Measurements from ENCODE around the gene ABCG8.

The ABCG8 gene

DNA sequence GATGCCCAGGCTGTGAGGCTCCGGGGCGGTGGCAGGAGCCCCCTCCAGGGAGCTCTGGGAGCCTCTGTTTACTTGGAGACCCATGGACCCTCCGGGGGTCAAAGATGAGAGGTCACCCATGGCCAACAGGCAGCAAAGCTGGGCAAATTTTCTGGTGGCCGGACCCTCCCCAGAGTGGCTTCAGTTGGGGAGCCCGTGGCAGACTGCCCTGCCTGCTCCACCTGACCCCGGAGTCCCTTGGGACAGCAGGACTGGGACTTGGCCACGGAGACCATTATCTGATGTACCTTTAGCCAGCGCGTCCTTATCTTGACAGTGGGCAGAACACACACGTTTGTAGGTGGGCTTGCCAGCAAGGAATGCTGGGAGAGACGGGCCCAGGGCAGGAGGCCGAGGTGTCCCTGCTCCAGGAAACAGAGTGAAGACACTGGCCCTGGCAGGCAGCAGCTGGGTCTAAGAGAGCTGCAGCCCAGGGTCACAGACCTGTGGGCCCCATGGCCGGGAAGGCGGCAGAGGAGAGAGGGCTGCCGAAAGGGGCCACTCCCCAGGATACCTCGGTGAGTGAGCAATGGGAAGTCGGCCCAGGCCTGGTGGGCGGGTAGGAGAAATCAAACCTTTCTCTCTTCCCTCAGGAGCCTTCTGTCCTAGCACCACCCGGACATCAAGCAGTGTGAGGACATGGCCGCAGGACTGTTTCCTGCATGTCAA is at the start of gene ABCG8, which contains the start of gene ABCG5:
Gene ABCG8 (plus strand): TSS at position 412 of the 708 bp plus-strand sequence. CDS start 83 bp downstream, at position 495.
Gene ABCG5 (minus strand): TSS at position 280 of the 708 bp plus-strand sequence. CDS start 160 bp downstream, at position 120.
- no peak for DNase-seq (ENCODE audit: low spot score)

DNA sequence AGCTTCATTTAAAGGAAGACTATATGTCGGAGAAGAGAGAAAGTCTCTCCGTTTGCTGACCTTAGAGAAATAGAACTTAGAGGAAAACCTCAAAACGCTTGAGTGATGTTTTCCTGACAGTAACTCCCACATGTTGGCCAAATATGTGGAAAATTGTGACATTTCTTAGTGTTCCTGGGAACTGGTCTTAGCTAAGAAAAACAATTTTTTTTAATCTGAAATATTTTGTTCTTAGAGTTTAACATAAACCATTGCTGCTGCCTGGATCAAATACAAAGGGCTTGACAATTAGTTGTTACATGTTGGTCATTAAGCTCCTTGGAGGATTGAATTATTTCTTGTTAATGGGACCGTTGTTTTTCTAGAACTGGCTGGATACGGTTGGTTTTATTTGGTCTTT is 48.6 kb upstream of the ABCG8 start:
- DNase-seq (ENCODE audit: low spot score) = no peak

DNA sequence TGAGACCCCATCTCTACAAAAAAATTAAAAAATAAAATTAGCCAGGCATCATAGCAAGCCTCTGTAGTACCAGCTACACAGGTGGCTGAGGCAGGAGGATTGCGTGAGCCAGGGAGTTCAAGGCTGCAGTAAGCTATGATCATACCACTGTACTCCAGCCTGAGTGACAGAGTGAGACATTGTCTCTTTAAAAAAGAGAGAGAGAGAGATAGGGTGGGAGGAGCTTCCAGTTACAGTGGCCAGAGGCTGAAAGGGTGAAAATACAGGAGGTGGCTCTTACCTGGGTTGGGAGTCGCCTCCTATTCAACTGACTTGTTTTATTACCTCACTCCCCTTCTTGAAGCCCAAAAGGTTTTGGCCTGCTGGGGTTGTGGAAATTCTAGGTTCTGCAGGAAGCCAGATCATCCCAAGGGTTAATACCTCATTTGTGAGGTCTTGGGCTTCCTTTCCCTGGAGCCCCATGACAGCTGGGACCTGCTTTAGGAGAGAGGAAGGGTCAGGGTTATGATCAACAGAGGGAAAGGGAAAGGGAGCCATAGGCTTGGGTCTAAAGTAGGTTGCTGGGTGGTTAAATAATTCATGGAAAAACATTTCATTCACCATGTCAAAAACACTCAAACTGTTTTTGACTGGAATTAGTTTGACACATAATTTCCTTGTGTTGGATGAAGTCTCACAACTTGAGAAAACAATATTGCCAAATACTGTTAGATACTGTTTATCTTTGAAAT is 47.6 kb upstream of the ABCG8 start:
- no peak for DNase-seq (ENCODE audit: low spot score)

DNA sequence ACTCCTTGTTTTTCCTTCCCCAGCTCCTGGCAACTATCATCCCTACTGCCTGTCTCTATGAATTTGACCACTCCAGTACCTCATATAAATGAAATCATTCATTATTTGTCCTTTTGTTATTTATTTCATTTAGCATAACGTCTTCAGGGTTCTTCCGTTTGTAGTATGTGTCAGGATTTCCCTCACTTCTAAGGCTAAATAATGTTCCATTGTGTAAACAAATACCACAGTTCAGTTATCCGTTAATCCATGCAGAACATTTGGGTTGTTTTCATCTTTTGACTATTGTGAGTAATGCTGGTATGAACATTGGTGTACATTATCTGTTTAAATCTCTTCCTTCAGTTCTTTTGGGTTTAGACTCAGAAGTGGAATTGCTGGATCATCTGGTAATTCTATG is 46.1 kb upstream of the ABCG8 start:
- DNase-seq (ENCODE audit: low spot score) = no peak

DNA sequence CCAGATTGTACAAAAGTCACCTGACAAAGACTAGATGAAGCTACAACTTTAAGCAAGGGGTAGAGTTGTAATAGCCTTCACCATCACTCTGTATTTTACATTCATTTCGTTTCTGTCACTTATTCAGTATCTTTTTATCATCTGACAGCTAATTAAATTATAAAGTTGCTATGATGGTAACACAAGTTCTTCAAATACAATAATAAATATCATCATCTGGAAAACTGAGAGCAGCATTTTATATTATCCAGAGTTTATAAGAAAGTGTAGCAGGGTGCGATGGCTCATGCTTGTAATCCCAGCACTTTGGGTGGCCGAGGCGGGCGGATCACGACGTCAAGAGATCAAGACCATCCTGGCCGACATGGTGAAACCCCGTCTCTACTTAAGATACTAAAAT is 43.8 kb upstream of the ABCG8 start:
- DNase-seq (ENCODE audit: low spot score) = no peak

DNA sequence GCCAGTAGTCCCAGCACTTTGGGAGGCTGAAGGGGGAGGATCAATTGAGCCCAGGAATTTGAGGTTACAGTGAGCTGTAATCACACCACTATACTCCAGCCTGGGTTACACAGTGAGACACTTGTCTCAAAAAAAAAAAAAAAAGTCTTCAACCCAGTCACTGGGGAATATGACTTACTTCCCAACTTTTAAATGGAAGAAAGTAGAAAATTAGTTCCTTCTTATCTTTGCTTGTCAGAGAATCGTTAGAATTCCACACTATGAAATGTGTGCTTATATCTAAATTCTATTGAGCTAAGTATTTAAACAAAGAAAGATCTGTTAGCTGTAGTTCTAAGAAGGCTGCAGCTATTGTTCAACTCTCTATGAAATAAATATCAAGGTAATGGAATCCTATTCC is 42.6 kb upstream of the ABCG8 start:
- DNase-seq (ENCODE audit: low spot score) = no peak

DNA sequence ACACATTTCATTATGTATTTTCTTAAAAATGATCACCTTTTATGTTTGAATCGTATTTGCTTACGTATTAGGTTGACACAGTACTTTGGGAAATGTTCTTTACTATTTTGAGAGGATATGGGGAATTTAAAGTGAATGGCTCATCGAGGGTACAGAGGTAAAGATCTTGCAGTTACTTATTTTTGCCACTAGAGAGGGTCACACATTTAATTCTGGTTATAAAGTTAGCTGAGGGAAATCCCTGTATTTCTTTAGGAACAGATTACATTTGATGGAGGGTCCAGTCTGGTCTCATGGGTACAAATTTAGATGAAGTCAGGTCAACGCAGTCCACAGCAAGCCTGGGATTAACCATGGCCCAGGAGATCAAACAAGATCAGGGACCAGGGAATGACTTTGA is 40.5 kb upstream of the ABCG8 start:
- no peak for DNase-seq (ENCODE audit: low spot score)

DNA sequence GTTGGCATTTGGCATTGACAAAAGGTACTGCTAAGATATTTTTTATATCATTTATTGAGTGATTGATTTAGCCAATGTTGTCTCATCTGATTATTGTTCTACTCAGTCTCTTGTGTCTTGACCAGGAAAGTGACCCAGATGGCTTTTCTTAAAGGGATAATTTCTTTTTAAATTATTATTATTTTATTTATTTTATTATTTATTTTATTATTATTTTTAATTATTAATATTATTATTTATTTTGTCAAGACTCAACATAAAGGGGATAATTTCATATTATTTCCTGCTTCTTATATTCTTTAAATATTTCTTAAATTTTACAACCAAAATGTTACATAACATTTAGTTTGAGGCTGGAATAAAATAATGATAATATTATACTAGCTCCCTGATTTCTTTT is 37.9 kb upstream of the ABCG8 start:
- DNase-seq (ENCODE audit: low spot score) = no peak

DNA sequence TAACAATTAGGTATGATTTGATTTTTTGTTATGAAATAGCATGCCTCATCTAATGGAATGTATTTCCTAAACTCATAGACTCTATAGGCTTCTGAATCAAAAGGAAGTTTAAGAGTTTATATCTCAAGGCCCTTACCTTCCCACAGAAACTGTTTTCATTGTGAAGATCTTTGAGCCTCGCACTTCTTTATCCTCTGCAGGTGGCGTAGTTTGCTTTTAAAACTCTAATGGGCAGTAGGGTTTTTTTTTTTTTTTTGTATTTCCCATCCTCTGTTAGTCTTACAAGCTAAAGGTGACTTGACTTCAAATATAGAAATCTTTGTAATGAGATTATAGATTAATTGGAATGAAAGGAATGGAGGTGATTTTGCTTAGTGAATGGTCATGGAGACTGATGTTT is 36.6 kb upstream of the ABCG8 start:
- no peak for DNase-seq (ENCODE audit: low spot score)

DNA sequence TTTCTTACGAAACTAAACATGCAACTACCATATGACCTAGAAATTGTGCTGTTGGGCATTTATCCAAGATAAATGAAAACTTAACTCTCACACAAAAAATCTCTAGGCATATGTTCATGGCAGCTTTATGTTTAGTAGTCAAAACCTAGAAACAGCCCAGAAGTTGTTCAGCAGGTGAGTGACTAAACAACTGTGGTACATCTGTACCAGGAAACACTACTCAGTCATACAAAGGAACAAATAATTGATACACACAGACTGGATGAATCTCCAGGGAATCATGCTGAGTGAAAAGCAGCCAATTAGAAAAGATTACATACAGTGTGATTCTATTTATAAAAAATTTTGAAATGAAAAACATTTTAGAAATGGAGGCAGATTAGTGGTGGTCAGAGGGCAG is 35.7 kb upstream of the ABCG8 start:
- no peak for DNase-seq (ENCODE audit: low spot score)

DNA sequence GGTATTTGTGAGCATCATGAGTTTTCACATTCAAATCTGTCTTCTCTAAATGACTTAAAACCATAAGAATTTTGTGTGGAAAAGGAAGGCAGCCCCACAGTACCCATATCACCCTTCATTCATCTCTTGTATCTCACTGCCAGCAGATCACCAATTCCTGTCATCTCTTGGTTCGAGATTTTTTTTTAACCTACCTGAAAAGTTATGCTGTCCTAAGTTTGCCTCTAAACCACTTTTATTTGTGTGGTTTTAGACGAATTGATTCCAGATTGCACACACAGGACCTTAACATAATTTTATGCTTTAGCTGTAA is 32.1 kb upstream of the ABCG8 start:
- no peak for DNase-seq (ENCODE audit: low spot score)

DNA sequence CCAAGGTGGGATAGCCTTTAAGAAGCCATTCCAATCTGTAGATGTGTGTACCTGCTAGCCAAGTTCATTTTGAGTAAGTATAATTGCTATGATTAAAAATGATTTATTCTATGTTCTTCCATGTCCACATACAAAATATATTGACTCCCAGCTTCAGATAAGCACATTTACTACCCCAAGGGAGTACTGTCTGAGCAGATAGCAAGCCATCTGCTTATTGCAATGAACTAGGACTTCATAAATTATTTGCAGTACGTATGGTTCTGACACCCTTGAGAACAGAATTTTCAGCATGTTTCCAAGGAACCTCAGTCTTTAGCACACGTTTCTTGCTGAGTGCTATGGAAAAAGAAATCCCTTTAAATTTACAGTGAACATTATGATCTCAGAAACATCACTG is 28.3 kb upstream of the ABCG8 start:
- no peak for DNase-seq (ENCODE audit: low spot score)

DNA sequence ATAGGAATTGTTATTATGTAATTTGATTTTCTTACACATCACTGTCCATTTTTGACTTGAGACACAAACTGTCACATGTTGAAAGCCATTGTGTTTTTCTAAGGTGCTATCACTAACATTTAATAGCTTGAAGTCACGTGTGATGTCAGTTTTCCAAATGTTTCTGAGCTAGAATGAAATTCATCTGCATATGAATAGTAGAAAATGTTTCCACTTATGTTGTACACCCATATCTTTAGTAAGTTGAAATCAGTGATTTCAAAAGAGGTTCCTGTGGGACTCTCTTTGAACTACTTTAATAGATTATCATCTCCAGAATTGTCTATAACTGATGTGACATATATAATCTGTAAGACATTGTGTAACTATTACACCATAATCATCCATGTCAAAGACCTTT is 27.9 kb upstream of the ABCG8 start:
- no peak for DNase-seq (ENCODE audit: low spot score)

DNA sequence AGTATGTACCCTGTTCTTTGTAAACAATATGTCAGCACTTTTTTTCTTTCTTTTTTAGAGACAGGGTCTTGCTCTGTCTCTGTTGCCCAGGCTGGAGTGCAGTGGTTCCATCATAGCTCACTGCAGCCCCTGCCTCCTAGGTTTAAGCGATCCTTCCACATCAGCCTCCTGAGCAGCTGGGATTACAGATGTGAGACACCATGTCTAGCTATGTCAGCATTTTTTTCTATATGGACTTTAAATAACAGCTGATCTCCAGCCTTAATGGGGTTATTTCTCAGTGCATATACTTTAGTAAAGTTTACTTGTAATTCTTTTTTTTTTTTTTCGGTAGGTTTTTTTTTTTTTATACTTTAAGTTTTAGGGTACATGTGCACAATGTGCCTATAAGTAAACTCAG is 26.8 kb upstream of the ABCG8 start:
- DNase-seq (ENCODE audit: low spot score) = no peak

DNA sequence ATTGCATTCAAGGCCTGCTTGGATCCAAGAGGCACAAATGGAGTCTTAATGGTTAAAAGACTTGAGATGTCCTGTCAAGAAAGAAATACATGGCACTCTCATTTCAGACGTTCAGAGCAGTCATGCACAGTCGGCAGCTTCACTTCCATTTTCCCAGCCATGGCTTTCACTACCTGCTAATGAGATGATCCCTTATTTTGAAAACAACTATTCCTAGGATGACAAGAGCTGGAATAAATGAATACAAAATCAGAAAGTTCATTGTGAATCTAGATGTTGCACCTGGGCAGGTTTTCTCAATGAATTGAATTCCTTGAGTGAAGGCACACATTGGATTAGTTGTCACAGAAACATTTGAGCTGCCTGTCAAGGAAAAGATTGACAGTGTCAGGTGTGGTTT is 25.8 kb upstream of the ABCG8 start:
- DNase-seq (ENCODE audit: low spot score) = no peak

DNA sequence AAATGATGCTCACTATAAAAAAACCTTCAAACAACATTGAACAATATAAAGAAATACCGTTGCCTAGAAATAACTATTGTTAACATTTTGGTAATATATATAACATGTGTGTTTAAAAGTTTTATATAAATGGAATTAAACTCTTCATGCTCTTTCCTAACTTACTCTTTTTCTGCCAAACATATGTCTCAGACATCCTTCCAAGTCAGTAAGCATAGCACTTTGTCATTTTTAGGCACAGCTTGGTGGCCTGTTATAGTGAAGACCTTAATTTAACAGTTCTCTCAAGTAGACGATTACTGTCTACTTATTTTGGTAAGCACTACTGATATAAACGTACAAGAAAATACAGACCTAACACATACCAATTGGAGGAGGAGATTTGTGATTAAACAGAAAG is 24.1 kb upstream of the ABCG8 start:
- DNase-seq (ENCODE audit: low spot score) = no peak

DNA sequence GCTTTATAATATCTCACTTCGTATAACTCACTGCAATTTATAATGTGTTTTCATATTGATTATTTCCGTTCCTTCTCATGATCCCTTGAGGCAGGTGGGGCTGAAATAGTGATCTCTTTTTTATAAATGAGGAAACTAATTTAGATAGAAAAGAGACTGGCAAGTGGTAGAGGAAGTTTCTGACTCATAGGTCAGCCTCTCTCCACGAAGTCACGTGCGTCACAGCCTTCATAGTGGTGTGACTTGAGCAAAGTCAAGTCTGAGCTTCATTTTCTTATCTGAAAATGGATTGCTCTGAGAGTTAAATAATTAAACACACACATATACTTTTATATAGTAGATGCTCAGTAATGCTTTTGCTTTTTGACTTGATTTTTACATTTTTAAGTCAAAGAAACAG is 20.0 kb upstream of the ABCG8 start:
- no peak for DNase-seq (ENCODE audit: low spot score)

DNA sequence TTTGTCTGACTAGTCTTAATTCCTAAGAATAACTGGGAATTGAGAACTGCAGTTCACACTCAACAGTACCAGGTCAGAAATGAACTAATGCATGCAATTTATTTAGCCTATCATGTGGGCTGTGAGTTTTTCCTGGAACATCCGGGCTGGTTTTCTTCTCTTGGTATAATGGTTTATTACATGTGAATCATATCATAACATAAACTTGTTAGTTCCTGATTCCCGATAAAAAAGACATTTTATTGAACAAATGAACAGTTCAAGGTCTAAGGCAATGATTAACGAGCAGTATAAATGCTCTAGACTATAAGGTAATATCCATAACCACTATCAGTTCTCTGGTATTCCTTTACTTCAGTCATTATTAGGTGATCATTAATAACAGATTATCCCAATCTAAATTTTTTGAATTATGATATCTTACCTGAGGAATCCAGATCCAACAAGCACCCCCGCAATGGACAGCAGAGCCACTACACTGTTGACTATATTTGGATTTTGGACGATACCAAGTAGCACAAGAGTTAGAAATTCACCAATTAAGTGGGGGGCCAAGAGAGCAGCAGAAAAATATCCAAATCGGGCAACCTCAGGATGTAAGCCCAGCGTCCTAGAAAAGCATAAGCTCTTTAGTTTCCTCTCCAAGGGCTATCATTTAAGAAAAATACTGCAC is 19.1 kb upstream of the ABCG8 start:
- no peak for DNase-seq (ENCODE audit: low spot score)

DNA sequence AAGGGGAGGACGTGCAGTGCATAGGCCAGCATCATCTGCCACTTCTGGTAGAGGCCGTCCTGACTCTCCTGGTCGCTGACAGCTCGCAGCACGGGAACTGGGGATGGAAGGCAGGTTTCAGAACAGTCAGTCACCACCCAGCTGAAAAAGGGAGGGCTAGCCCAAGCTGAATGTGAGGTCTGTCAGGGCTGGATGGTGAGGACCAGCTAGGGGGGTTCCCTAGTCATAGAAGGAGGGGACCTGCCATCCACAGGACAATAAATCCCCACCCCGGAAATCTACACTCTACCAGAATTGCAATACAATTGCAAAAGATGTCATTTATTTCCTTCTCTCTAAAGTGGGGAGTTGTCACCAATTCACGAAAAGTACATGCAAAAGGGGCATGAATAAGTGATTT is 15.9 kb upstream of the ABCG8 start:
- no peak for DNase-seq (ENCODE audit: low spot score)

DNA sequence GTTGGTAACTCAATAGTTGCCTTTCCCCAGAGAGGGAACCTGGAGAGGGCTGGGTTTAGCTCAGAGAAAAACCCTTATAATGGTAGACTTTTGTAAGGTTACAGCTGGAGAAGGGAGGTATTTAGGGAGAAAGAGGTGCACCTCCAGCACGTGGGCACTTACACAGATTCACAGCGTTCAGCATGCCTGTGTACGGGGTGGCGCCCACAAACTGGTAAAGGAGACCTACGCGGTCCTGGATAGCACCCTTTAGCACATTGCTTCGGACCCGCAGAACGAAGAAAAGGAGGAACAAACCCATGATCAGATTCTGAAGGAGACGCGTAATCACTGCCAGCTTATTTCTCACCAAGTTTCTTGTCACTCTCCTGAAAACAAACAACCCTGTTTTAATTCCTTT is 15.0 kb upstream of the ABCG8 start:
- no peak for DNase-seq (ENCODE audit: low spot score)

DNA sequence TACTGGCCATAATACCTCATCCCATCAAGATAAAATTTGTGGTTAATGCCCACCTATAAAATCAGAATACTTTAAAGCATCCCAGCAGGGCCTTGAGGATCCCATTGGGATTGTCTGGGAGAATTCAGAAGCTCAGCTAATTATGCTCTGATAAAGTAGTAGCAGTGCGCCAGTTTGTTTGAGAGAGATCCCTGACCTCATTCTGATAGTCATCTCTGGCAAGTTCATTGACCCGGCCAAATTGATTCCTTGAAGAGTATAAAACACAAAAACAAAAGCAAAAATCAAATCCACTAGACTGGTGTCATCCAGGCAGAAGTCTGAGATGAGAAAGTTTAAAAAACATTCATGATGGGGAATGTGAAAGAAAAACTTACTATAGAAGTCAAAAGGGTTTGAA is 14.3 kb upstream of the ABCG8 start:
- DNase-seq (ENCODE audit: low spot score) = no peak

DNA sequence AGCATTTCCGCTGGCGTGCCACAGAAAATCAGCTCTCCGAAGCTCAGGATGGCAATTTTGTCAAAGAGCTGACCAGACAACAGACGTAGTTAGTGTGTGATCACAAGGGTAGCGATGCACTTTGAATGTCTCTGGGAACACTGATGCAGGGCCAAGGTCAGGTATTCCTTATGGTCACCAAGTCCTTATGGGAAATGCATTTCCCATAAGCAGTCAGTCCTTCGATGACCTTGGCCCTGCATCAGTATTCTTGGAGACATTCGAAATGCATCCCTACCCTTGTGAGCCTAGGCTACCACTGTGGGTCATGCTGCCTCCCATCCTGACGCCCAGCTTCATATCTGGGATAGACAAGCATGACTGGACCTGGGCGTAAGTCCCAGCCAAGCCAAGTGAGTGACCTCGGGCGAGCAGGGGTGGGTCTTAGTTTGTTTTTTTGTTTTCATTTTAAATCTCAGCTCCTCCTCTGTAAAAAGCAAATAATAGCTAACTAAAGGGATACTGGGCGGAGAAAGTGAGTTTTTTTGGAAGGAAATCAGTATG is 13.7 kb upstream of the ABCG8 start:
- DNase-seq (ENCODE audit: low spot score) = no peak

DNA sequence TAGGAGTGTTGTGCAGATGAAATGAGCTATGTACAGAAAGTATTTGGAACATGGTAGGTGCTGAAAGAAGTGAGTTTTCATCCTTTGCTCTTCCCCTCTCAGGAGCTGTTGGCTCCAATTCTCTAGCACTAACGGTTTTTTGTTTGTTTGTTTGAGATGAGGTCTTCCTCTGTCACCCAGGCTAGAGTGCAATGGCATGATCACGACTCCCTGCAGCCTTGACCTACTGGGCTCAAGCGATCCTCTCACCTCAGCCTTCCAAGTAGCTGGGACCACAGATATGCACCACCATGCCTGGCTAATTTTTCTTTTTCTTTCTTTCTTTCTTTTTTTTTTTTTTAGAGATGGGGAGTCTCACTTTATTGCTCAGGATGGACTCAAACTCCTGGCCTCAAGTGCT is 12.9 kb upstream of the ABCG8 start:
- DNase-seq (ENCODE audit: low spot score) = no peak
